Activated CD8-positive, alpha-beta memory T cell treated with anti-CD3 and anti-CD28 coated beads for 1 hour (primary cell): ENCODE results near the gene EYA2.
A peak's percentile ranks its signal among the peaks of the same experiment; 100 is the strongest.

Experiments used
- DNase-seq, 2 donors: peaks; one replicate each; pipeline ENCODE4 v3.0.0-alpha.2; 2020; ENCODE audit warnings: low read depth in 1 of 2; ENCODE audit errors: extremely low read depth in 1 of 2

Gene EYA2

DNA sequence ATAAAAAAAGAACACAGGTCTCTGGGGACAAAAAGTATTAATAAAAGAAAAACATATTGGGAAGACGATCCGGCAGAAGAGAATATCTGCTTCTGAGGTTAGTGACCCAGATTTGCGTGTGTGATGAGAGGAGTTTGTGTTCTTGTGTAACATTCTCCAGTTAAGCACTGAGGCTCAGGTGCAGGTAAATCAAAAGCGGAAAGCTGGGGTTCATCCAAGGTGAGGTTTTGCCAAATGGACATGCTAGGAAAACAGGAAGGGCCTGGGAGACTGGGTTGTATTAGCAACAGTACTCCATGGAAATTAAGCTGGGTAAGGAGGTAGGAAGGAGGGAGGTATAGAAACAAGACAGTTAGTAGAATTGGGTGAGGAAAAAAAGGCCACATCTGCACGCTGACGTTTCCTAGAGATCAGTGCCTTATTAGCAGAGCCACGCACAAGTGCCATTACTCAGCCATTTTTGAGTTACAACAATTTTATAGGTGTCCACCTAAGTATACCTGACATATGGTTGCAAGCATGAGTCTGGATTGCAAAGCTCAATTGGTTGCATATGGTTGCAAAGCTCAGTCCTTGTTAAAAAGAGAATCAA lies 322.3 kb downstream of the EYA2 start:
- no peak for DNase-seq

DNA sequence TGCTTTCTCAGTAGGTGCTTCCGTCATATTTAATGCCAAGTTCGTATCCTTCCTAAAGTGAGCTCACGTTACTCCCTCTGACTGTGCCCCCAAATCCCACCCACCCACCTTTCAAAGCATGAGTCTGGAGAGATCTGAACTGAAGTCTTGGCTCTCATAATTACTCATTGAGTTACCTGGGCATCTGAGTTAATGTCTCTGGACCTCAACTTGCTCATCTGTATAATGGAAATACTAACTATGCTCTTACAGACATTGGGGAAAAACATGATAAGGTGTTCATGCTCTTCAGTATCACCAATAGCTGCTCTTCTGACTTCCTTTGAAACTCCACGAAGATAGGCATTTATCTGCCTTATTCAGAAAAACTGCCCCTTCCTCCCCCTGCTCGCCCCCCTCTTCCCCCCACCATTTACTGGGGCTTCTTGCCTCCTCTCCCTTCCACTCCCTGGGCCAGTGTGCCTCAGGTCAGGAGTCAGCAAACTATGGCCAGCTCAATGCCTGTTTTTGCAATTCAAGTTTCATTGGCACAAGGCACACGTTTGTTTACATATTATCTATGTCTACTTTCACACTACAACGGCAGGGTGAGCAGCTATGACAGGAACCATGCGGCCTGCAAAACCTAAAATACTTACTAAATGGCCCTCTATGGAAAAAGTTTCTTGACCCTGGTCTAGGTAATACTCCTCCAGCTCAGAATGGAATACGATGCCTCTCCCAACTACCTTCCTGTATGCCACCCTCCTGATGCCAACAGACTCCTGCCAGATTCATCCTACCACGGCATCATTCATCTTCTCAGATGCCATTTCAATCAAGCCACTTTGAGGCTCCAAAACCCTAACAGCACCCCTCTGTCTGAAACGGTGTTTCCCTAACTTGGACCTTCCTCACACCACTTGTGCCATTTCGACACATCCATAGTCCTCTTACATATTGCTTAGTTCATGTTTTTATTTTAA lies 323.1 kb downstream of the EYA2 start:
- DNase-seq: no peak

DNA sequence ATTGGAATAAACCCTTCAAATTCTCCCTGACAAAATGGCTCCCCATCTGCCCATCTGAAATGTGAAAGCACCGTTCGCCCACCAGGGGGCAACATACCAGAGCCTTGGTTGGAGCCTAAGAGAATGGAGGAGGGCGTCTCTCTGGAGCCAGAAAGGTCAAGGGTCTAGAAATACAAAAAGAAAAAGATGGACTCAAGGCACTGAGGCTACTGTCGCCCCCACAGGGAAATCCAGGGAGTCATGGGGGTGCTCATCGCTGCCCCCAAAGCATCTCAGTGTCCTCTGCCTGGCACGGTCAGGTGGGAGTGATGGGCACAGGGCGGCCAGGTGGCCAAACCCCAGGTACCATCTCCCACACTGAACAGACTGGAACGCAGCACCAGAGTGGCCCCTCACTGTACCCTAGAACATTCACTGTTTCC lies 325.5 kb downstream of the EYA2 start:
- DNase-seq: peak in 1 of 2 donors; percentile 21

DNA sequence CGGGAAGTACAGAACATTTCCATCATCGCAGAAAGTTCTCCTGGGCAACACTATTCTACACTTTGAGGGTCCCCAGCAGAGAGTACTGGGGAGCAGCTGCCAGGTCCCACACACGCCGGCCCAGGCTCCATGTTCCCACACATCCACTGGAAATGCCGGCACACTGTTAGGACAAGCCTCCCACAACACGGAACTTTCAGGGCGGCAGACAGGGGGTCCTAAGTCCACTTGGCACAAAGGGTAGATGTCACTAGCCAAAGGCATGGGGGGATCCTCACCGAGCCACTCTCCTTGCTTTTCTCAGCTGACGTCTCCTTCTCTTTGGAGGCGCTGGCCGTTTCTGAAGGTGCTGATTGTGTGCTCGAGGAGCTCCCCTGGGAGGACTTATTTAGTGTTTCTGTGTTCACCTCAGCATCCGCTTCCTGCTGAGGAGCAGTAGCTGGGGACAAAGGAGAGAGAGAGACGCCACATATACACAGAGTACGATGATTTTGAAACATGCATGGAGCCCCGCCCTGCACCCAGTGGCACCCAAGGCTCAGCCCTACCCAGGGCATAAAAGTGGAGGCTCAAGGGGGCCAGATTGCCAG lies 326.5 kb downstream of the EYA2 start:
- DNase-seq: no peak

DNA sequence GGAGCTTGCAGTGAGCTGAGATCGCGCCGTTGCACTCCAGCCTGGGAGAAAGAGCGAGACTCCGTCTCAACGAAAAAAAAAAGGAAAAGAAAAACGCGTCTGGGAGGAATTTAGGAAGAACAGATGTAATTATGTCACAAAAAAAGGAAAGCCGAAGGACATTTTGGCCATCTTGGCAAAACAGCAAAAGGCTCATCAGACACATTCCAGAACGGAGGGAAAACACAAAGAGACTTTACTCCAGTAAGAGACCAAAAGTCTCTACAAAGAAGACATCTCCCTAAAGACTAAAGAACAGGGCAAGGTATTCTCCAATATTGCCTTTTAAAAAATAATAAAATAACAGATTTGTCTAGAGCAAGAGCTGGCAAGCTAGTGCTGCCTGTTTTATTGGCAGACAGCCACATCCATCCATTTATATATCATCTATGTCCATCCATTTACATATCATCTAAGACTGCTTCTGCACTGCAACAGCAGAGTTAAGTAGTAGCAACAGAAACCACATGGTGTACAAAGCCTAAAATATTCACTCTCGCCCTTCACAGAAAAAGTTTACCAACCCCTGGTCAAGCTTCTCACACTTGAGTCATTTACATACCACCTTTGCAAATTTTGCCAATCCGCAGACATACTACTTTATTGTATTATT lies 328.0 kb downstream of the EYA2 start:
- DNase-seq: no peak

DNA sequence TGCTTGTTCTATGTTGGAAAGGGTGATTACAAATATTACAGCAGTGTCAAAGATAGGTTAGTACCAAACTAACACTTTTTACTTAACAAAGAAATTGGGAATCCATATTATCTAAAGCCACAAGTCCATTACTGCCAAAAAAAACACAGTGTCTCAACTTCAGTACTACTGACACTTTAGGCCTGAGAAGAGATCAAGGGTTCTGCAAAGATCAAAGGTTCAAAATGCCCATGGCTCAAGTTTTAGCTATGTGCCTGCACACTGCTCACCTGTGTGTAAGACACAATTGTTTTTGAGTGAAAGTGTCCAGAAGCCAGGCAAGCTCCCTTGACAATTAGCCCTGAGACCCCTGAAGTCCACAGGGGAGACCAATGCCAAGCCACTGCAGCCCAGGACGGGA lies 329.3 kb downstream of the EYA2 start:
- no peak for DNase-seq

DNA sequence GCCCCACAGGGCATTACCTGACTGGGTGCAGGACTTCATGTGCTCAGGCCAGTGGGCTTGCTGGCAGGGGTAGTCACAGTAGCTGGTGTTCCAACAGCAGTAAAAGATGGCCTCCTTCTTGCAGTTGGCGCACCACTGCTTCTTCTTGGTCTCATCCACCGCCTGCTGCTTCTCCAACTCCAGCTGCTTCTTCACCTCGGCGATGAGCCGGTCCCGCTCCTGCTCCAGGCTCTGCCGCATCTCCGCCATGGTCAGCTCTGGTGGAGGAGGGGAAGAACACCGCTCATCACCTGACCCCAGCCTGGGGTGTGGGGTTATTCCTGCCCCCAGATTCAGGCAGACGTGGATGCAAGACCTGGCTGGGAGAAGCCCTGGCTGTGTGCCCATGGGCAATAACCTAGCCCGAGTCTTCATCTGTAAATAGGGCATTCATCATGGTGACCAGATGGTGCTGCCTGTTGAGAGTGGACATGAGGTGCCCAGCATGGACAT lies 329.7 kb downstream of the EYA2 start:
- no peak for DNase-seq

DNA sequence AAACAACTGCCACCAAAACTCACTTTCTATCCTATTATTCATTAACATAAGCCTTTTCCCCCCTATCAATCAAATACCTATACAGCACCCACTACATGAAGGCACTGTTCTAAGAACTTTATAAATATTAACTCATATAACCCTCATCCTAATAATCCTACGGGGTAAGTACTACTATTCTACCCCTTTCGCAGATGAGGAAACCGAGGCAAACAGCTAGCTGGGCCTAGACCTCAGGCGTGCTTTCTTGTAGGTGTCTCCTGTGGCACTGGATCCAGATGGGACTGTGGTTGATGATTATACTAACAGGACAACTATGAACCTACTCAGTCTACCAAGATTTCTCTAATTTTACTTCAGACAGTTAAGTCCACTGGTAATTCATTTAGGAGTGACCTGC lies 330.2 kb downstream of the EYA2 start:
- DNase-seq: no peak

DNA sequence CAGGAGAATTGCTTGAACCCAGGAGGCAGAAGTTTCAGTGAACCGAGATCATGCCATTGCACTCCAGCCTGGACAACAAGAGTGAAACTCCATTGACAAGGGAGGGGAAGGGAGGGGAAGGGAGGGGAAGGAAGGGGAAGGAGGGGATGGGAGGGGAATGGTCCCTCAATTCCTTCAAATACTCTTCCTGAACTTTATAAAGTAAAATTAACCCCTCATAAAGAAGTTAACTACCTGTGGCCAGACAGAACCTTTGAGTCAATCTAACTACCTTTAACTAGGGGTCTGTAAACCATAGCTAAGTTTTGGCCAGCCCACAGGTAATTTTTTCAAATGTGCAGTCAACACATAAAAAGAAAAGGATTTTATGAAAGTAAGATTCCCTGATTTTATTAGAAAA lies 330.8 kb downstream of the EYA2 start:
- no peak for DNase-seq

DNA sequence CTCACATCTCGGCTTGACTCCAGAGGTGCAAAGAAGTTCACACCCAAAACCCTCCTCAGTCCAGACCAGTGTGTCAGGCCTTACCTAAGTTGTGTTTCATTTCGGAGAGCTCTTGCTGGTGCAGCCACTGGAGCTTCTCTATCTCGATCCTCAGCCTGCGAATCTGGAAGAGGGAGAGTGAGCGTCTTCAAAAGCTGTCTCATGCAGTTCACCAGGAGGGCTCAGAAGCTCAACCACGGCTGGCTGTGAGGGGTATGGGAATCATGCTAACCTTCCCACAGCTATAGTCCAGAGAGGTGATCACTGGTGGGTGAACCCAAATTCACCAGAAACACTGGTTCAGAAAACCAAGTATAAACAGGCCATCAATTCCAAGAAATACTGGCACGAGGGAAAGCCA lies 332.5 kb downstream of the EYA2 start:
- no peak for DNase-seq

DNA sequence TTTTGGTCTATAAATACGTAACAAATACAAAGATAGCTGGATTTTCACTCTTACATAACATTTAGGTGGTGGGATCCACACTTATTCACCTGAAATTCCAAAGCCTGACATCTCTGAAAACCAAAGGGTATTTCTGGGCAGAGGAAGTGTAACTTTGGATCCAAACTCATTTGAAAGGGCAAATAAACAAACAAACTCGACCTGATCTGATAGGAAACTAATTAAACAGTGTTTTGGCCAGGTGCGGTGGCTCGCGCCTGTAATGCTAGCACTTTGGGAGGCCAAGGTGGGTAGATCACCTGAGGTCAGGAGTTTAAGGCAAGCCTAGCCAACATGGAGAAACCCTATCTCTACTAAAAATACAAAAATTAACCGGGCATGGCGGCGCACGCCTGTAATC lies 332.9 kb downstream of the EYA2 start:
- DNase-seq: no peak

DNA sequence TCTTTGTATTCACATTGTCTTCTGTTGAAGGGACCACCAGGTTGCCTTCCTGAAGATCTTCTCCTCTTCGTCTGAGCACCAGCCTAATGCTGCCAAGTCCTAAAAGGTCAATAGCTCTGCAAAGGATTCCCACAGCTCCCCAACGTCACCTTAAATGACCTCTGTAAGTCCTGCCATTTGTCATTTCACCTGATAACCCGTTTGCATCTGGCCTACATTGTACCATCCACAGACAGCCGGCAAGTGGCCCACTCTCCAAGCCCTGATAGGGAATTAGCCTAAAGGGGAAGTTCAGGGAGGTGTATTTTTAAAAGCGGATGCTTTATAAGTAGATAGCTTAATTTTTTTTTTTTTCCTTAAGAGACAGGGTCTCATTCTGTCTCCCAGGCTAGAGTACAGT lies 334.0 kb downstream of the EYA2 start:
- DNase-seq: no peak

DNA sequence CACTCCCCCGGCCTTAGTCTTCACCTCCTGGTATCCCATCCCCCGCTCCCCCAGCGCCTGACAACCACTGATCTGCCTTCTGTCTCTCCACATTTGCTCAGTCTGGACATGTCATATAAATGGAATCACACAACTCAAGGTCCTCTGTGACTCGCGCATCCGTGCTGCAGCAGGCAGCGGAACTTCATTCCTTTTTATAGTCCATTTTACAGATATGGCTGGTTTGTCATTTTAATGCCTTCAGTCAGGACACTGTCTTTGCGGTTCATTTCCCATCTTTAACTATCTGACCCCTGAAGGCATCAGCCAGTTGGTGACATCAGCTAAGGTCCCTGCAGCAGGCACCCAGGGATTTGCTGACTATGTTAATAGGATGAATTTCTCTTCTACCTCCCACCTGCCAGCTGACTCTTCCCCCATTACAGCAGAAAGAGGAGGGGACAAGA lies 336.2 kb downstream of the EYA2 start:
- DNase-seq: no peak

DNA sequence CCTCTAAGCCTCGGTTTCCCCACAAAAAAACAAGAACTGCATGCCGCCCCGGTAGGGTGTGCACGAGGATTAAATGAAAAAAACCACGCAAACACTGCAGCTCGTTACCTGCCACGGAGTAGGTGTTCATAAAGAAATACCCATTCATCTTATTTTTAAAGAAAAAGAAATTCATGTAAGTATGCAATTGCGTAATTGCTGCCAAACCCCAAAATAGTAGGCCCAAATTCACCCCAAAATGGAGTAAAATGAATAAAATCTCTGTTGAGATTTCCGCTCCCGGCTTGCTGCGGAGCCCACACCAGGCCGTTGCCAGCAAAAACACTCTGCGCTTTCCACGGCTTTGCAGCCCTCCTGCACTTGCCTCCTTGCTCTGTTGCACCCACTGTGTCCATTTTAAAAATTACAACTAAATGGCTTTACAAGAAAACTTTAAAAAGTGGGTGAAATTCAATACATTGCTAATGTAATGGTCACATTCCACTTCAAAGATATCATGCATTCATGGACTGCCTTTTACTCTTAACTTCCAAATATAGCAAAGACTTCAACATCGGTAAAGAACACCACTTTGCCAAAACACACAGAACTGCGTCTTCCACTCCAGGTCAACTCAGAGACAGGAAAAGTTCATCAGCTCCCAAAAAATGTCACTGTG lies 336.9 kb downstream of the EYA2 start:
- DNase-seq: no peak

DNA sequence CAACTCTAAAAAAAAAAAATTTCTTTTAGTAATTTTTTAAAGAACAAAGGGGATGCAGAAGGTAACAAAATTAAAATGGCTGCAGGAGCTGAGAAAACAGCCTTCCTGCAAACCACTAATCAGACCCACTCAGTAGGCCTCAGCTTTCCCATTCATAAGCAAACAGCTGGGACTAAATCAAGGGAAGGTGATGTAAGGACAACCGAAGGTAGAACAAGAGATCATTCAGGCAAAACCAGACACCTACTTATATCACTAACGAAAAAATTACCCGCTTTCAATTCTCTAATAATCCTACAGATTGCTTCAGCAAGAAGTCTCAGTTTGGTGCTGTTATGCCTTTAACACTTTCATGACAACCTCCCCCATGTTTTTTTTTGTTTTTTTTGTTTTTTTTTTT lies 337.9 kb downstream of the EYA2 start:
- DNase-seq: no peak

DNA sequence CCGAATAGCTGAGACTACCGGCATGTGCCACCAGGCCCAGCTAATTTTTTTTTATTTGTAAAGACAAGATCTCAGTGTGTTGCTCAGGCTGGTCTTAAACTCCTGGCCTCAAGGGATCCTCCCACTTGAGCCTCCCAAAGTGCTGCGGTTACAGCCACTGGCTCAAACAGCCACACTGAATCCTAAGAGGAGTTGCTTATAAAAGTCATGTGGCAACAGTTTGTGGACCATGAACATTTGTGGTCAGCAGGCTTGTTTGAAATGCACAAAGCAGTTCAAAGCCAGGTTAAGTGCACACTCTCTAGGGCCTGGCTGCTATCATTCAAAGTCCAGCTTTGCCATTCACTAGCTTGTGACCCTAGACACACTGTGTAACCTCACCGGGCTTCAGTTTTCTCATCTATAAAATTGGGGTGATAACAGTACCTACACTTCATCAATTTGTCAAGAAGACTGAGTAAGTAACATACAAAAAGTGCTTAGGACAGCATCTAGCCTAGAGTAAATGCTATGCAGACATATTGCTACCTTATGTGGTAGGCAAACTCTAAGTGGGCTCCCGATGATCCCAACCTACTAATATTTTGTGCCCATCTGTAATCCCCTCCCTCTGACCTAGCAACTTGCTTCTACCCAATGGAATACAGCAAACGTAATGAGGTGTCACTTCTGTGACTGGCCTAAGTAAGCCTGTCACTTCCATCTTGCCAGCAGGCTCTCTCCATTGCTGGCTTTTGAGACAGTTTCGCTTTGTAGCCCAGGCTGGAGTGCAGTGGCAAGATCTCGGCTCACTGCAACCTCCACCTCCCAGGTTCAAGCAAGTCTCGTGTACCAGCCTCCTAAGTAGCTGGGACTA lies 338.9 kb downstream of the EYA2 start:
- DNase-seq: no peak

DNA sequence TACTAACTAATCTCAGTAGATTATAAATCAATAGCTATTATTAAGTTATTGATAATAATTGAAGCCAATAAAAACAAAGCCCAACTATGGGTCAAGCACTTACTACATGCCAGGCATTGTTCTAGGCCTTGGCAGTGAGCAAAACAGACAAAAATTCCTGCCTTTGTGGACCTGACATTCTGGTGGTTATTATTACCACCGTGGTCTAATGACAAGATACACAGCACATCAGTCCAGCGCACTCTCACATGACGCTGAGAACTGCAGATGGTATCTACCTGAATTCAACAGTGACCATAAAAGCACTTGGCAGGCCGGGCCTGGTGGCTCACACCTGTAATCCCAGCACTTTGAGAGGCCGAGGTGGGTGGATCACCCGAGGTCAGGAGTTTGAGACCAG lies 340.5 kb downstream of the EYA2 start:
- DNase-seq: no peak

DNA sequence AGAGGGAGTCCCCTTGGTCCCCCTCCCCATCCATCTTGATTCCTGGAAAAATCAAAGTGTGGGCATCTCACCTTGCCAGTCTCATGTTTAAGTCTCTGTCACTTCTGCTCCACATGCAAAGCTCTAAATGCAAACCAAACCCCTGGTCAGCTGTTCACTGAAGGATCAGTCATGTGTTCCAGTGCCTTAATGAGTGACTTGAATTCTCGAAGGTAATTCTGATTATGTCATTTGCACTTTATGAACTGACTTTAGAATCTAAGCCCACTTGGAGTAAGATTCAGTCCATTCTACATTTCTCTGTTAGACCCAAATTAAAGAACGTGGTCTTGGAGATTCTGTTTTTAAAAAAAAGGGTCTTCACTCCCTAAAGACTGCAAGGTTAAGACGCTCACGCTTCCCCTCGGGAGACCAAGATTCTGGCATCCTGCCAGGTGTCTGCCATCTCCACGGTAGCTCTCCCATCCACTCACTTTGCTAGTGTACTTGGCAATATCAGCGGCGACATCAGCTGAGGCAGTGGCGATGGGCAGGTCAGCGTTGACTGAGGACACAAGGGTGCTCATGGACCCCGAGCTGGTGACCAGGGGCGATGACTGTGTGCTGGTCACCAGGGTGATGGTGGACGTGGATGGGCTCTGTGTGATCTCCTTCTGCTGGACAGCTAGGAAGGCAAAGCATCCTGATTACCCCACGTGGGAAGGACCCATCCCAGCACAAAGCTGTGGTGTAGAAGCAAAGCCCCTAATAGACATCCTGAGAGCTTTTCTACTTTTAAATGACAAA lies 341.4 kb downstream of the EYA2 start:
- no peak for DNase-seq

DNA sequence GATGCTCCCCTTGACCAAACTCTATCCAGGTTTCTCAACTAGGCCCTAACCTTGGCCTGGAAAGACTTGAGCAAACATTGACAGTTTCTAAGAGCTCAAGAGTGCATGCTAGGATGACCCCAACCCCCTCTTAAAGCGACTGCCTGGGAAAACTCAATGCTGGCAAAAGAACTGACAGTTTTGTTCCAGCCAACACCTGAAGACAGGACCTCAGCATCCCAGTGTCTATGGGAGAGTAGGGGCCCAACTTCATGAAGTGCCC lies 341.9 kb downstream of the EYA2 start:
- DNase-seq: no peak
